MCF 10A (cell line): ENCODE measurements around the gene GRIN1. TPM values are rescaled to one million over a fixed set of nuclear protein-coding genes. Genes with fewer than 3 reads are reported as not detected.

Source experiments
- BruUV-seq: library from RNA; stranded (reverse); fragments of 400-500 nt; replicated peaks from 2 replicates; lab custom pipeline; 2021; lab: Mats Ljungman, UMichigan
- CTCF ChIA-PET: fragments of 300-600 bp; sonication (Branson Sonifier 250); formaldehyde crosslinking; extraction: SDS; loops from one replicate; lab custom pipeline; 2021; ENCODE audit warnings: antibody characterized with exemption, inconsistent platforms; lab: Yijun Ruan, JAX
- POLR2A ChIA-PET: fragments of 300-600, 350-650 bp; sonication (Branson Sonifier 250); formaldehyde crosslinking; extraction: SDS; loops from one replicate; lab custom pipeline; 2020; ENCODE audit warnings: antibody characterized with exemption, inconsistent platforms; lab: Yijun Ruan, JAX
- DNase-seq: peaks from one replicate; pipeline ENCODE4 v3.0.0-alpha.2; 2018; ENCODE audit not compliant: unreplicated experiment
- H3K27ac Mint-ChIP-seq: one replicate; pipeline ENCODE4 v1.8.0; 2022; ENCODE audit warnings: mild to moderate bottlenecking, low read depth, mixed read lengths; ENCODE audit not compliant: unreplicated experiment
- H3K27me3 Mint-ChIP-seq: one replicate; pipeline ENCODE4 v1.8.0; 2022; ENCODE audit warnings: mixed read lengths; ENCODE audit not compliant: insufficient read depth, unreplicated experiment
- H3K36me3 Mint-ChIP-seq: one replicate; pipeline ENCODE4 v1.8.0; 2022; ENCODE audit warnings: mild to moderate bottlenecking, moderate library complexity, mixed read lengths; ENCODE audit not compliant: insufficient read depth, unreplicated experiment
- H3K4me1 Mint-ChIP-seq: one replicate; pipeline ENCODE4 v1.8.0; 2022; ENCODE audit warnings: mixed read lengths; ENCODE audit not compliant: insufficient read depth, unreplicated experiment
- H3K4me3 Mint-ChIP-seq: one replicate; pipeline ENCODE4 v1.8.0; 2022; ENCODE audit warnings: mild to moderate bottlenecking, moderate library complexity, mixed read lengths; ENCODE audit not compliant: unreplicated experiment
- H3K9me3 Mint-ChIP-seq: one replicate; pipeline ENCODE4 v1.8.0; 2022; ENCODE audit warnings: mixed read lengths; ENCODE audit not compliant: unreplicated experiment
- CTCF ChIP-seq: fragments of 200-600 bp; IDR thresholded peaks from one replicate; pipeline ENCODE4 v1.8.0; 2022; ENCODE audit warnings: antibody characterized with exemption, mild to moderate bottlenecking; ENCODE audit not compliant: unreplicated experiment
- intact Hi-C: fragments of 100-400 bp; cut with micrococcal nuclease; formaldehyde crosslinking; loops from 2 replicates; pipeline ENCODE4 v1.14.1; 2022
- total RNA-seq: library from RNA; stranded (reverse); gene quantifications from 2 replicates; pipeline ENCODE4 v1.2.3, GENCODE V29; 2022

Gene GRIN1
- total RNA-seq, 1 experiment from 2014 or later = 1.4 TPM

GRCh38 chr9:137114220-137114612 is 24.7 kb upstream of the GRIN1 start:
- POLR2A ChIA-PET = interaction anchor here (2.4 kb wide), 1 partner anchor 27 kb away, joined by 12 read pairs; the partner anchor contains the start of gene MAN1B1
- no TSS peak for BruUV-seq
- H3K4me3 Mint-ChIP-seq = peak overlapping the region; percentile 62

GRCh38 chr9:137114613-137115393 is 24.2 kb upstream of the GRIN1 start, which contains the start of gene DPP7:
DPP7 (minus strand) TSS chr9:137114733; CDS start chr9:137114713, 20 bp downstream.
- BruUV-seq = no TSS peak
- Mint-ChIP-seq H3K4me1 (no peaks in the 10 kb centered on the region), H3K4me3 (peak within 1 kb of the TSS; percentile 62), H3K27ac (no peak within 1 kb of the TSS), H3K27me3 (no peaks in the 10 kb centered on the region), H3K9me3 (no peaks in the 10 kb centered on the region), H3K36me3 (peaks cover 3% of the 10 kb centered on the region)
- TF ChIP-seq CTCF = no peak
- peak; percentile 53 for DNase-seq
- intact Hi-C loops = no loop called here
- CTCF ChIA-PET = interaction anchor here (0.8 kb wide), 1 partner anchor 12 kb away, joined by 3 read pairs; no protein-coding TSS in a partner anchor
- POLR2A ChIA-PET = interaction anchor here (0.8 to 2.4 kb wide), 6 partner anchors 11 to 112 kb away, joined by 3 to 12 read pairs (median 4); partner anchors contain the start of genes MAN1B1, RNF224 and SSNA1

More at GRCh38 chr9:137114220-137114612, 24.7 kb upstream of the GRIN1 start:
- no peak for TF ChIP-seq CTCF
- H3K4me1 Mint-ChIP-seq = no peaks in the 10 kb centered on the region
- H3K9me3 Mint-ChIP-seq = no peaks in the 10 kb centered on the region
- H3K27me3 Mint-ChIP-seq = no peaks in the 10 kb centered on the region
- no peak overlapping the region for H3K27ac Mint-ChIP-seq
- intact Hi-C loops = no loop called here
- H3K36me3 Mint-ChIP-seq = peaks cover 8% of the 10 kb centered on the region
- CTCF ChIA-PET = no interaction called here
- DNase-seq = no peak

- no peak for DNase-seq
- intact Hi-C loops = no loop called here
- BruUV-seq = no TSS peak
- no peaks in the 10 kb centered on the region for H3K4me1 Mint-ChIP-seq
- no peaks in the 10 kb centered on the region for H3K36me3 Mint-ChIP-seq
- no peak overlapping the region for H3K27ac Mint-ChIP-seq
- no peaks in the 10 kb centered on the region for H3K27me3 Mint-ChIP-seq
- POLR2A ChIA-PET = interaction anchor here (0.8 to 2.4 kb wide), 7 partner anchors 11 to 112 kb away, joined by 3 to 12 read pairs (median 4); partner anchors contain the start of genes MAN1B1, RNF224 and SSNA1
- peak overlapping the region; percentile 16 for H3K4me3 Mint-ChIP-seq
- no peaks in the 10 kb centered on the region for H3K9me3 Mint-ChIP-seq
- TF ChIP-seq CTCF = no peak
- CTCF ChIA-PET = interaction anchor here (0.8 kb wide), 1 partner anchor 11 kb away, joined by 3 read pairs; no protein-coding TSS in a partner anchor
Observed at GRCh38 chr9:137115394-137116026, 23.4 kb upstream of the GRIN1 start.
